ENCODE data around the gene HMG20A. TPM values are rescaled to one million over a fixed set of nuclear protein-coding genes. Genes with fewer than 3 reads are reported as not detected.

The HMG20A gene
- total and polyA plus RNA-seq, 12 donors, result 14.0 to 57.2 (median 38.9) TPM

DNA sequence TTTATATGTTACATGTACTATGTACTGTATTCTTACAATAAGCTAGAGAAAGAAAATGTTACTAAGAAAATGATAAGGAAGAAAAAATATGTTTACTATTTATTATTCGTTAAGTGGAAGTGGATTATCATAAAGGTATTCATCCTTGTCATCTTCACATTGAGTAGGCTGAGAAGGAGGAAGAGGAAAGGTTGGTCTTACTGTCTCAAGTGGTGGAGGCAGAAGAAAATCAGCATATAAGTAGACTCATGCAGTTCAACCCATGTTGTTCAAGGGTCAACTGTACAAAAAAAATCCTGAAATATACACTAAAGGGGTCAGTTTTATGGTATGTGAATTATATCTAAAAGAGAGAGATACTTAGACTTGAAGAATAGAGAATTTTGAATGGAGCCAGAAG, 5.7 kb downstream of the HMG20A start:
- H3K27me3 ChIP-seq, result no peaks in the 10 kb centered on the region
- H3K27ac ChIP-seq, result no peak overlapping the region
- H3K4me1 ChIP-seq (replicated peaks in 1 of 2), result peaks cover 20 to 52% of the 10 kb centered on the region in 2 donors
- no peak overlapping the region for H3K4me3 ChIP-seq
- intact Hi-C loops (cut with DNase I), result no loop called here
- H3K36me3 ChIP-seq (replicated peaks in 1 of 2), result no peaks in the 10 kb centered on the region
- 80 to 88% (median 85%) methylated on average over 1 of the region's 1 CpG for WGBS, 4 donors
- DNase-seq, result no peak
- TF ChIP-seq, protein P1, sequence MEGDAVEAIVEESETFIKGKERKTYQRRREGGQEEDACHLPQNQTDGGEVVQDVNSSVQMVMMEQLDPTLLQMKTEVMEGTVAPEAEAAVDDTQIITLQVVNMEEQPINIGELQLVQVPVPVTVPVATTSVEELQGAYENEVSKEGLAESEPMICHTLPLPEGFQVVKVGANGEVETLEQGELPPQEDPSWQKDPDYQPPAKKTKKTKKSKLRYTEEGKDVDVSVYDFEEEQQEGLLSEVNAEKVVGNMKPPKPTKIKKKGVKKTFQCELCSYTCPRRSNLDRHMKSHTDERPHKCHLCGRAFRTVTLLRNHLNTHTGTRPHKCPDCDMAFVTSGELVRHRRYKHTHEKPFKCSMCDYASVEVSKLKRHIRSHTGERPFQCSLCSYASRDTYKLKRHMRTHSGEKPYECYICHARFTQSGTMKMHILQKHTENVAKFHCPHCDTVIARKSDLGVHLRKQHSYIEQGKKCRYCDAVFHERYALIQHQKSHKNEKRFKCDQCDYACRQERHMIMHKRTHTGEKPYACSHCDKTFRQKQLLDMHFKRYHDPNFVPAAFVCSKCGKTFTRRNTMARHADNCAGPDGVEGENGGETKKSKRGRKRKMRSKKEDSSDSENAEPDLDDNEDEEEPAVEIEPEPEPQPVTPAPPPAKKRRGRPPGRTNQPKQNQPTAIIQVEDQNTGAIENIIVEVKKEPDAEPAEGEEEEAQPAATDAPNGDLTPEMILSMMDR (IDR thresholded peaks at IDR 0.05), result no peak
- TF ChIP-seq POLR2A (IDR thresholded peaks at IDR 0.05), result no peak
- no peaks in the 10 kb centered on the region for H3K9me3 ChIP-seq (replicated peaks in 1 of 3)

DNA sequence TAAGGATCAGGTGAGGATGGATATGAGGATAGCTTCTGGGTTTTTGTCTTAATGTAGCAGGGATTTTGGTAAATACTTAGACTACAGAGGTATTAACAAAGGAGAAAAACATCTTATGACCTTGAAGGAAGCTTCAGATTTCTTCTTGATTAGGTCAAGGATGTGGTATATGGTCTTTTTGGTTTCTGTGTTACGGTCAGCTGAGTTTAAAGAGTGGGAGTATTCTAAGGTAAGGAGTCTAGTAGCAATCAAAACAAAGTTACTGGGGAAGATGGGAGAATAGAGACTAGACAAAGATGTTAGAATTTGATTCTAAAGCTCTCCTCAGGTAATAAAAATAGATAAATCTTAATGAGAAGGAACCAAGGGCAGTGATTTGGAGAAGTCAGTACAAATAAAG, 6.2 kb downstream of the HMG20A start:
- Histone ChIP-seq H3K9me3 (replicated peaks in 1 of 3) (no peaks in the 10 kb centered on the region), H3K27ac (no peak overlapping the region), H3K4me1 (replicated peaks in 1 of 2) (peaks cover 15 to 47% of the 10 kb centered on the region in 2 donors), H3K4me3 (no peak overlapping the region), H3K27me3 (no peaks in the 10 kb centered on the region), H3K36me3 (replicated peaks in 1 of 2) (no peaks in the 10 kb centered on the region)
- intact Hi-C loops (cut with DNase I), result no loop called here
- DNase-seq, result no peak
- TF ChIP-seq, protein P1 (IDR thresholded peaks at IDR 0.05), result no peak
- TF ChIP-seq POLR2A (IDR thresholded peaks at IDR 0.05), result no peak
- 77 to 86% (median 82%) methylated on average over 1 of the region's 1 CpG for WGBS, 4 donors

DNA sequence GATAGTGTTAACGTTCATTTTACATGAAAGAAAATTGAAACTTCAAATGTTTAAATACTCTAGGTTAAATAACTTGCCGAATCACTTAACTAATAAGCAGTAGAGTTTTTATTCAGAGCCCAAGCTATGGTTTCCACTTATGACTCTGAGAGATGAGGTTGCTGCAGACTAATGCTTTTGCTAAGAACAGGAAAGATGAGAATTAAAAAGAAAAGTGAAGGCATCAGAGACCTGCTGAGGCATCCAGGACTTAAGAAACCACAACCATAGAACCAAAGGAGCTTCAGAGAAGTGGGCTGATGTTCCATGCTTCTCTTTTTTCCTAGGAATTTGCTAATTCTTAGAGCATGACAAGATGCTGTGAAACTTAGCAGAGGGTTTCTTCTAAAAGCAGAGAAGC, 9.5 kb downstream of the HMG20A start:
- no peak overlapping the region for H3K4me3 ChIP-seq
- no peaks in the 10 kb centered on the region for H3K36me3 ChIP-seq (replicated peaks in 1 of 2)
- no peak overlapping the region for H3K27ac ChIP-seq
- no peak for DNase-seq
- WGBS, 4 donors, result 89 to 99% (median 91%) methylated on average over 2 of the region's 2 CpGs
- no peaks in the 10 kb centered on the region for H3K9me3 ChIP-seq (replicated peaks in 1 of 3)
- no peaks in the 10 kb centered on the region for H3K27me3 ChIP-seq
- TF ChIP-seq, protein P1 (IDR thresholded peaks at IDR 0.05), result no peak
- TF ChIP-seq POLR2A (IDR thresholded peaks at IDR 0.05), result no peak
- H3K4me1 ChIP-seq (replicated peaks in 1 of 2), result peaks cover 0 to 19% of the 10 kb centered on the region in 2 donors
- intact Hi-C loops (cut with DNase I), result no loop called here

DNA sequence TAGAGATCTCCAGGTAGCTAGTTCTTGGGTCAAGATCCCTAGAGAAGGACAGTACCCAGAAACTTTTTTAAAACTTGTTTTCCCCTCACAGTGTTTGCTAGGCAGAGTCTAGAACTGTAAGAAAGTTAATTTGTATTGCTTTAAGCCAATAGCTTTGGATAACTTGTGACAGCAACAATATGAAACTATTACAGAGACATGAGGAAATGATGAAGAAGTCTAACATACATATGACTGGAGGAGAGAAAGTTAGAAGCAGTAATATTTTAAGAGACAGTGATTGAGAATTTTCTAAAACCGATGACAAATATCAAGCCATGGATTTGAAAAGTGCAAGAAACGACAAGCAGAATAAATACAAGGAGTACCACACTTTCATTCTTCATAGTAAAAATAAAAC, 10.0 kb downstream of the HMG20A start:
- Histone ChIP-seq H3K27ac (no peak overlapping the region), H3K36me3 (replicated peaks in 1 of 2) (no peaks in the 10 kb centered on the region), H3K27me3 (no peaks in the 10 kb centered on the region), H3K4me3 (no peak overlapping the region), H3K4me1 (replicated peaks in 1 of 2) (peaks cover 0 to 19% of the 10 kb centered on the region in 2 donors), H3K9me3 (replicated peaks in 1 of 3) (no peaks in the 10 kb centered on the region)
- TF ChIP-seq POLR2A (IDR thresholded peaks at IDR 0.05), result no peak
- TF ChIP-seq, protein P1 (IDR thresholded peaks at IDR 0.05), result no peak
- intact Hi-C loops (cut with DNase I), result no loop called here
- DNase-seq, result no peak
- 88 to 91% (median 90%) methylated on average over 2 of the region's 2 CpGs for WGBS, 4 donors

Measured in adrenal gland (tissue), 12 donors.